GM12874 (cell line): ENCODE data around the gene PDGFC.

Experiments
- TF ChIP-seq, protein P1 (sequence below): IDR thresholded peaks from 2 replicates; pipeline ENCODE4 v1.5.1; 2011; ENCODE audit warnings: low read depth, mild to moderate bottlenecking, control low read depth, low read length, moderate library complexity; ENCODE audit not compliant: insufficient read depth

The PDGFC gene

DNA sequence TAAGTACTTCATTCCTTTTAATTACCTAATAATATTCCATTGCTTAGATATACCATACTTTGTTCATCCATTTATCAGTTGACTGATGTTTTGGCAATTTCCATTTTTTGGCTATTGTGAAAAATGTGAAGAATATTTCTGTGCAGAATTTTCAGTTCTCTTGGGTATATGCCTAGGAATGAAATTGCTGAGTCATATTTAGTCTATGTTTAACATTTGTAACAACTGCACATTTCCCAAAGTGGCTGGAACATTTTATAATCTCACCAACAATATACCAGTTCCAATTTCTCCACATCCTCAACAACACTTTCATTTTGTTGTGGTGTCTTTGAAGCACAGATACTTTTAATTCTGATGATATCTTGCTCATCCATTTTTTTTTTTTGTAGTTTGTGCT, 215.5 kb downstream of the PDGFC start:
- TF ChIP-seq, protein P1, sequence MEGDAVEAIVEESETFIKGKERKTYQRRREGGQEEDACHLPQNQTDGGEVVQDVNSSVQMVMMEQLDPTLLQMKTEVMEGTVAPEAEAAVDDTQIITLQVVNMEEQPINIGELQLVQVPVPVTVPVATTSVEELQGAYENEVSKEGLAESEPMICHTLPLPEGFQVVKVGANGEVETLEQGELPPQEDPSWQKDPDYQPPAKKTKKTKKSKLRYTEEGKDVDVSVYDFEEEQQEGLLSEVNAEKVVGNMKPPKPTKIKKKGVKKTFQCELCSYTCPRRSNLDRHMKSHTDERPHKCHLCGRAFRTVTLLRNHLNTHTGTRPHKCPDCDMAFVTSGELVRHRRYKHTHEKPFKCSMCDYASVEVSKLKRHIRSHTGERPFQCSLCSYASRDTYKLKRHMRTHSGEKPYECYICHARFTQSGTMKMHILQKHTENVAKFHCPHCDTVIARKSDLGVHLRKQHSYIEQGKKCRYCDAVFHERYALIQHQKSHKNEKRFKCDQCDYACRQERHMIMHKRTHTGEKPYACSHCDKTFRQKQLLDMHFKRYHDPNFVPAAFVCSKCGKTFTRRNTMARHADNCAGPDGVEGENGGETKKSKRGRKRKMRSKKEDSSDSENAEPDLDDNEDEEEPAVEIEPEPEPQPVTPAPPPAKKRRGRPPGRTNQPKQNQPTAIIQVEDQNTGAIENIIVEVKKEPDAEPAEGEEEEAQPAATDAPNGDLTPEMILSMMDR: no peak

GRCh38 chr4:156754832-156755570, 216.6 kb downstream of the PDGFC start:
- TF ChIP-seq, protein P1: no peak

DNA sequence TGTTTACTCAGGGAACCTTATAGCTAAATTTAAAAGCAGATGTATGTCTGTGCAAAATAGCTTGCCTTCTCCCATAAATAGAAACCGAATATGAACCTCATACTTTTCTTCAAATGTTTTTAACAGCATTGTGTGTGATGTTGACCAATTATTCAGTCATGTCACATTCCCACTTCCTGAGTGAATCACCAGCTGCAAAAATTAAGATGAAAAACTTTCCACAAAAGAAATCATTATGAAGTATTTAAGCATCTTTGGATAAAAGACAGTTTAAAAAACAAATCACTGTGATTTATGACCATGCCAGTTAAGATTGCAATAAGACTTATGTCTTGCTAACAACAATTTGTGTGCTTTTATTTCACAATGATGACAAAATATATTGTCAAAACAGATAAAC, 220.1 kb downstream of the PDGFC start:
- TF ChIP-seq, protein P1: no peak

GRCh38 chr4:156749426-156750403, 221.9 kb downstream of the PDGFC start:
- TF ChIP-seq, protein P1: no peak

DNA sequence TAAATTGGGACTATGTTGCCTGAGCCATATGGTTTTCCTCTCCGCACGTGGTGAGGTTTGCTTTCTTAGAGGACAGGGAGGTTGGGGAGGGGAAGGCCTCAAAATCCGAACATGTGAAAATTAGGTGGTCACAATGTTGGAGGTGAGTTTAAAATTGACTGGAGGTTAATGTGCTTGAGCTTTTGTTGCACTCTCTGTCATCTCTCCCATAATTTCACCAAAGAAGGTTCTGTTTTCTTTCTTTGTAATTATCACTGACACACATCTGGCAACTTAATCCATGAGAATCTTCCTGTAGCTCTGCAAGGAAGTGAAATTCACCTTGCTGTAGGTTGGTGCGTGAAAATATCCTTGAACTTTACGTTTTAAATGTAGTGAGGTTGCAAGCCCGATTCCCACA, 225.5 kb downstream of the PDGFC start:
- TF ChIP-seq, protein P1: no peak

GRCh38 chr4:156738766-156739165, 232.8 kb downstream of the PDGFC start:
- TF ChIP-seq, protein P1: no peak

DNA sequence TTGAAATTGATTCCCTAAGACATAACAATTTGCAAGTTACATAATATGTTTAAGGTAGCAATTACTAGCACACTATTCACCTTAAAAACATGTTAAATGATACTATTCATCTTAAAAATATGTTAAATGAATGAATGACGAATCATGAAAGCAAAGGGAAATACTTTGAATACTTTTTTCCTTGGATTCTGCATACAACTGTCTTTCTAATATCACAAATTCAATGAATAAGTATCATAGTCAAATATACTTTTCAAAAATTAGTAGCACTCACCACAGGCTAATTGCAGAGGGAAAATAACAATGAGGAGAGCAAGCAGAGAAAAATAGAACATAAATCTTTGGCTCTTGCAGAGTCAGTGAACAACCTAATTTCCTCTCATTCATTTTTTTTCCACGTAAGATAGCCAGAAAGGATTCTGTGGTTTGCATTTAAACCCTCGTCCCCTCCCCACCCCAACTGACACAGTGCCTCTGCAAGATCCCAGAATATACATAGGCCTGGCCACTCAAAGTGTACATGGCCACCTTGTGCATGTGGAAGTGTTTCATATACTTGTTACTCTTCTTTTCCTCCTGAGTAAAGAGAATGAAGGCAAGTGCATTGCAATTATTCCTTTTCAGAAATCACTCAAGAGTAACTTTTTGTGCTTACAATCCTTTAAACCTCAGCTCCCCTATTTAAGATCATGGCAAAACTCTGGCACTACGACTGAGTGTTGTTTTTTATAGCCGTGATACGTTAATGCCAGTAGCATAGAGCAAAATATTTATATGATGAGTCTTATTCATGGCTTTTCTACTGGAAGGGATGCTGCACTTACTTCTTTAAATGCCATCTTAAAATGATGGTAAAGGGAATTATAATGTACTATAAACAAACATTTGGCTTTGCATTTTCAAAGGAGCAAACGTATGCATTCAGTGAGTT, 236.4 kb downstream of the PDGFC start:
- TF ChIP-seq, protein P1: no peak
